Naive thymus-derived CD8-positive, alpha-beta T cell (primary cell): ENCODE data around the gene ENPP7. TPM values are rescaled to one million over a fixed set of nuclear protein-coding genes. Genes with fewer than 3 reads are reported as not detected.

Experiments used
- ATAC-seq, 2 donors: fragments of 150-1000 bp; cut with Tn5 transposase in 1 of 2; sonication (Bioruptor Pico), chemical (Tn5 transposase) in 1 of 2; 1 replicate in 1 of 2; 2 replicates in 1 of 2; pipeline ENCODE4 v1.10.0; 2021; ENCODE audit warnings: mild to moderate bottlenecking in 2 of 2, moderate library complexity in 2 of 2
- POLR2A ChIA-PET: fragments of 350-600 bp; sonication (Branson Sonifier 250); formaldehyde crosslinking; loops from one replicate; lab custom pipeline; 2021; ENCODE audit warnings: antibody characterized with exemption; lab: Charles Lee
- DNase-seq, 10 donors: peaks; one replicate each; pipeline versions ENCODE4 v3.0.0 to v3.0.0-alpha.2; 2020 to 2022
- H3K27ac Mint-ChIP-seq, 10 donors: one replicate each; pipeline ENCODE4 v1.8.0; 2020 to 2022; ENCODE audit warnings: mild to moderate bottlenecking in 10 of 10, mixed read lengths in 10 of 10, moderate library complexity in 4 of 10, inconsistent platforms in 1 of 10
- H3K27me3 Mint-ChIP-seq, 5 donors: one replicate each; pipeline ENCODE4 v1.8.0; 2021 to 2022; ENCODE audit warnings: mixed read lengths in 5 of 5
- H3K36me3 Mint-ChIP-seq, 3 donors: one replicate each; pipeline ENCODE4 v1.8.0; 2020 to 2022; ENCODE audit warnings: mixed read lengths in 3 of 3, mild to moderate bottlenecking in 2 of 3, inconsistent platforms in 1 of 3
- H3K4me1 Mint-ChIP-seq, 4 donors: one replicate each; pipeline ENCODE4 v1.8.0; 2021 to 2022; ENCODE audit warnings: mixed read lengths in 4 of 4
- H3K4me3 Mint-ChIP-seq, 10 donors: one replicate each; pipeline ENCODE4 v1.8.0; 2020 to 2022; ENCODE audit warnings: mild to moderate bottlenecking in 10 of 10, mixed read lengths in 10 of 10, moderate library complexity in 6 of 10, inconsistent platforms in 1 of 10
- H3K9me3 Mint-ChIP-seq, 9 donors: one replicate each; pipeline ENCODE4 v1.8.0; 2020 to 2022; ENCODE audit warnings: mixed read lengths in 9 of 9, mild to moderate bottlenecking in 3 of 9, inconsistent platforms in 1 of 9, moderate library complexity in 1 of 9
- microRNA-seq: library from miRNA; unstranded; fragments of <30 nt; microRNA quantifications from one replicate; pipeline ENCODE4 v1.2.0, GENCODE V29; 2022; ENCODE audit warnings: borderline microRNAs expressed
- polyA plus RNA-seq, 3 donors: library from polyadenylated mRNA; unstranded; fragments of 300-500 nt; fragmentation: Illumina TruSeq; gene quantifications; one replicate each; pipeline ENCODE4 v1.2.3, GENCODE V29; 2021
- total RNA-seq, 8 experiments: library from RNA in 2 of 8; stranded (reverse) in 2 of 8; gene quantifications; one replicate each; pipeline ENCODE4 v1.2.3 and lab custom pipeline; 2021 to 2026

ENPP7 gene
- total and polyA plus RNA-seq, 5 experiments from 2014 or later: 0.29 TPM; not detected in 4

DNA sequence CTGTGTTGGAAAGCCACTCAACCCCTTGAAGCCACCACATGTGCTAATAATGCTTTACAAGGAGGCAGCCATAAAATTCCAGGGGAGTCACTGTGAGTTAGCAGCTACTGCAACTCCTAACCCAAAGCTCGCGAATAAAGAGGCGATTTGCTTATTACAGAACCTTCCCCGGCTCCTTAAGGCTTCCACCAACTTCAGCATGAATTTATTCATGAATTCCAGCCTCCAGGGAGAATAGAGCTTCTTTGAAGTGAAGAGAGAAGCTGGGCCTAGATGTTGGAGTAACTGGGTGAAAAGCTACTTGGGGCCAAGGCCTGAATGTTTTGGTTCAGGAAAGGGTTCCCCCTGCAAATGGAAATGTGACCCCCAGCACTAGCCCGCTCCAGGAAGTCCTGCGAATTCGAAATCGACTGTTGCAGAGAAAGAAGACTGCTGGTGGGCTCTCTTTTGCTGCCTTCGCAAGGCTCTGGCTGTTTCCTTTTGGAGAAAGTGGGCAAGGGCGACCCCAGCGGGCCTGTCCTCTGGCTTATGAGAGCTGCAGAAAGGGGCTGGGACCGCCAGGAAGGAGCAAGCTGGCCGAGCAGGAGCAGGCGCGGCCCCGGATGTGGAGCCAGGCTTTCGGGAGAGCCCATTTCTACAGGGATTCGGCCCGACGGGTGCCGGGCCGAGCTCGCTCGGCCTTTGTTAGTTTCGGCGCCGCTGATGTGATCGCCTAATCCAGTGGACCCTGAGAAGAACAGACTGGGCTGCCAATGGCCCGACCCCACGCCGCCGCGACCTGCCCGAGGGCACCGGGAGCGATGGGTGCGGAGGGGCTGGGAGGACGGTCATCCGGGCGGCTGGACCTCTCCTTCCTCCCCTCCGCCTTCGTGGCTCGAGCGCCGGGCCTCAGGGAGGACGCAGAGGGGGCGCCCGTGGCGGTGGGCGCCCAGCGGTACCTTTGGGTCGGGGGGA lies 58.5 kb downstream of the ENPP7 start:
- POLR2A ChIA-PET: interaction anchor here (1.0 to 1.1 kb wide), 2 partner anchors 23 to 48 kb away, joined by 3 to 5 read pairs; no protein-coding TSS in a partner anchor
- Mint-ChIP-seq H3K9me3 (no peaks in the 10 kb centered on the region), H3K4me3 (peak overlapping the region in 7 of 10 donors; percentile 22 to 70 (median 43)), H3K4me1 (peaks cover 3 to 22% (median 16%) of the 10 kb centered on the region in 4 donors), H3K36me3 (peaks cover 0 to under 1% (median 0%) of the 10 kb centered on the region in 3 donors), H3K27me3 (peaks cover 23 to 67% (median 36%) of the 10 kb centered on the region in 5 donors), H3K27ac (no peak overlapping the region)
- no peak for ATAC-seq
- no peak for DNase-seq

DNA sequence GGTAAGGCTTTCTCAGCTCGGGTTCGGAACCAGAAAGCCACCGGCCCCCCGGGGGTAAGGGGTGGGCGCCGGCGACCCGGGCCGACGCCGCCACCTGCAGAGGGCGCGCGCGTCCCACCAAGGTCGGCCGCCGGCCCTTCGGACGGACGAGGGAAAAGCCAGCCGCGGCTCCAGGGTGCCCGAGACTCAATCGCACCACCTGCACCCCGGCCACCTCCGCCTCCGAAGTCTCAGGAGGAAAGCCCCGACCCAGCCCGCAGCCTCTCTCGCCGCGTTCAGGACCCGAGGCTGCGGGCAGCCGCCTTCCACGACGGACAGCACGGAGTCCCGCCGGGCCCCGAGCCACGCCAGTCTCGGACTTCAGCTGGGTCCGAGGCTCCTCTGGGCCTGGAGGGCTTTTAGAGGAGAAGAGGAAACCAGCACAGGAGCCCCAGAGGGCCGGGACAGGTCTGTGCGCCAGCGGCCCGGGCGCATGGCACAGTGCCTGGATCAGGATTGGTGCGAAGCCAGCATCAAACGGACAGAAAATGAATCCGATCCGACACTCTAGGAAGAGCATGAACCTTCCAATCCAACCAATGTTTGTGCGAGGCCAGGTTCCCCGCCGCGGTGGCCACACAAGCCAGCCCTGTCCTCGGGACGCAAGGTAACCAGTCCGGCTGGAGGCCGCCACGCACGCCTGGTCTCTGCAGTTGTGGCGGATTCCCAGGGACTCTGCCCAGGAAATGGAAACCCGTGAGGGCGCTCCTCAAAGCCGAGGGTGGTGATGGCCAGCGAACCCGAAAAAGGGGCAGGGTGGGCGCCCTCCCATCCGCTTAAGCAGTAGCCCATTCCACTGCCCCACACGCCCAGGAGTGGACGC lies 59.4 kb downstream of the ENPP7 start:
- Mint-ChIP-seq H3K4me3 (peak overlapping the region in 6 of 10 donors; percentile 4 to 50 (median 28)), H3K27me3 (peaks cover 21 to 62% (median 35%) of the 10 kb centered on the region in 5 donors), H3K4me1 (peaks cover 3 to 22% (median 16%) of the 10 kb centered on the region in 4 donors), H3K36me3 (peaks cover 0 to 4% (median 0%) of the 10 kb centered on the region in 3 donors), H3K9me3 (no peaks in the 10 kb centered on the region), H3K27ac (no peak overlapping the region)
- peak in 1 of 10 donors; percentile 15 for DNase-seq
- POLR2A ChIA-PET: interaction anchor here (0.7 to 1.0 kb wide), 2 partner anchors 12 to 47 kb away, joined by 3 to 5 read pairs; no protein-coding TSS in a partner anchor
- peak; percentile 31 to 34 for ATAC-seq

DNA sequence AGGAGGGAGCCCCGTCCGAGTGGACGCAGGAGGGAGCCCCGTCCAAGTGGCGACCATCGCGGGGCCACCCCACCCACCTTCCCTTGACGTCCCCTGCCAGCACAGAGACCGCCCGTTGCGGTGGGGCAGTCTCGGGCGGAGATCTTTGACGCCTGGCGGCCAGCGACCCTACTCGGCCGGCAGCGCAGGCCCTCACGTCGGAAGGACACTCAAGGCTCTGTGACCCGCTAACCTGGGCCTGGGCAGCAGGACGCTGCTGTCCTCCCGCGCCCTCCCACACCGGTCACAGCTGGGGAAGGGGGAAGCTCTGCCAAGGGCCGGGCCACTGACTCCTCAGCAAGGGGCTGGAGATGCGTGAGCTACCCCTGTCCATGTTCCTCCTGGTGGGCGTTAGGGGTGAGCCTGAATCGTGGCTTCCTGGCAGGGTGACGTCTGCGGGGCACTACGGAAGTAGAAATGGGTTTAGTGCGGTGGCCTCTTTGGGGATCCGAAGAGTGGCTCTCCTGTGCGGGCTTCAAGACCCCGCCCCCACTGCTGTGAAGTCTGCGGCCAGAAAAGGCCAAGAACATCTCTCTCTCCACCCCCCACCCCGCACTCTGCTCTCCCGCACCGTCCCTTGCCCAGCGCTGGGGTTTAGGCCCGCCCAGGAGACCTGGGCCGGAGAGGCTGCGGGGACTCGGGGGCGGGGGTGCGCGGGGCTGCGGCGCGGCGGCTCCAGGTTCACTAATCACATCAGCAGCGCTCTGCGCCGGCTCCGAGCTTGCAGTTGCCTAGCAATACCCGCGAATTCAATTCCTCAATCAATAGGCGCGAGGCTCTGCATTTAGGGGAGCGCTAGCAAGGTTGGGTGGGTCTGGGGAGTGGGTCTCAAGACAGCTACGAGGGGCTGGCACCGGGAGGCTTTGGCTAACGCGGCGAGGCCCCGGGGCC lies 60.3 kb downstream of the ENPP7 start:
- DNase-seq (peak in 2 of 10 donors; percentile 41 to 43), ATAC-seq (peak; percentile 52 to 74)
- Mint-ChIP-seq H3K9me3 (no peaks in the 10 kb centered on the region), H3K4me3 (peak overlapping the region in 9 of 10 donors; percentile 15 to 57 (median 41)), H3K27ac (peak overlapping the region in 2 of 10 donors; percentile 18 to 49), H3K27me3 (peaks cover 18 to 57% (median 32%) of the 10 kb centered on the region in 5 donors), H3K4me1 (peaks cover 3 to 28% (median 21%) of the 10 kb centered on the region in 4 donors), H3K36me3 (peaks cover 0 to 7% (median 0%) of the 10 kb centered on the region in 3 donors)
- POLR2A ChIA-PET: interaction anchor here (0.7 to 1.8 kb wide), 2 partner anchors 12 to 49 kb away, joined by 3 to 5 read pairs; partner anchors contain the start of gene CBX4

DNA sequence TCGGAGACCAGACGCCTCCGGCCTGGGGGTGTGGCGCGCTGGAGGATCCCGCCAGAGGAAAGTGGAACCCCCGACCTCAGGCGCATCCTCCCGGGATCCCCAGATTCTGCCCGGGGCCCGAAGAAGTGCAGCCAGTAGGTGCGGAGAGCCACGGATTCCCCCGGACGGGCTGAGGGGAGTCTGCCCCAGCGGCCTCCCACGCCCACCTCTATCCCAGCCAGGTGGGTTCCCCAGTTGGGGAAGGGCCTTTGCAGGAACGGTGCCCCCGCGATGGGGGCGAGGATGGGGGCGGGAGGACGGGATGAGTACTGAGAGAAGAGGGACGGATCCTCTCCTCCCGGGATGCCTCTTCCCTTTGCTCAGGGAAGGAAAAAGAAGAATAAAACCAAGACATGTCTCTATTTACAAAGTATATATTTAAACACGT lies 61.0 kb downstream of the ENPP7 start:
- no peak overlapping the region for H3K27ac Mint-ChIP-seq
- DNase-seq: peak in 1 of 10 donors; percentile 7
- ATAC-seq: peak in 1 of 2 donors; percentile 8
- POLR2A ChIA-PET: interaction anchor here (1.8 kb wide), 1 partner anchor 48 kb away, joined by 5 read pairs; the partner anchor contains the start of gene CBX4
- H3K4me1 Mint-ChIP-seq: peaks cover 3 to 32% (median 26%) of the 10 kb centered on the region in 4 donors
- peaks cover 14 to 50% (median 25%) of the 10 kb centered on the region in 5 donors for H3K27me3 Mint-ChIP-seq
- H3K4me3 Mint-ChIP-seq: peak overlapping the region in 1 of 10 donors; percentile 10
- peaks cover 0 to 7% (median 0%) of the 10 kb centered on the region in 3 donors for H3K36me3 Mint-ChIP-seq
- H3K9me3 Mint-ChIP-seq: no peaks in the 10 kb centered on the region

Small RNAs within 50 kb of the gene (microRNA-seq; reads per million reads assigned to microRNA genes)
- not detected for gene MIR4739

Other genes with a start within 250 kb of the ENPP7 start
- gene RBFOX3, start 119.9 kb upstream of the ENPP7 start, total RNA-seq: not detected
- not detected for gene RBFOX3, start 119.9 kb upstream of the ENPP7 start, polyA plus RNA-seq
- gene CBX2, start 47.2 kb downstream of the ENPP7 start, total RNA-seq: 1 to 10 TPM; 1.2 to 1.6 TPM
- under 1 TPM; 0.16 to 0.60 (median 0.46) TPM for gene CBX2, start 47.2 kb downstream of the ENPP7 start, polyA plus RNA-seq
- 1 to 10 TPM; 2.0 to 2.4 TPM for gene CBX8, start 66.1 kb downstream of the ENPP7 start, total RNA-seq
- gene CBX8, start 66.1 kb downstream of the ENPP7 start, polyA plus RNA-seq: 1 to 10 TPM in 1 of 3 donors, under 1 TPM in 2; 0.13 to 1.4 (median 0.77) TPM
- 10 to 100 TPM; 78.6 to 80.7 TPM for gene CBX4, start 108.5 kb downstream of the ENPP7 start, total RNA-seq
- 10 to 100 TPM in 1 of 3 donors, 1 to 10 TPM in 2; 4.3 to 16.0 (median 9.3) TPM for gene CBX4, start 108.5 kb downstream of the ENPP7 start, polyA plus RNA-seq